AG08396 (cell line): ENCODE results near the gene HEG1.

Experiments used
- DNase-seq: peaks from one replicate; pipeline ENCODE4 v3.0.0; 2012; ENCODE audit warnings: low spot score, mixed read lengths

HEG1 gene

GRCh38 chr3:125055913-125056745, at the start of gene HEG1:
HEG1 (minus strand) TSS chr3:125055997; CDS start chr3:125055890, 107 bp downstream.
- peak; percentile 92 for DNase-seq

DNA sequence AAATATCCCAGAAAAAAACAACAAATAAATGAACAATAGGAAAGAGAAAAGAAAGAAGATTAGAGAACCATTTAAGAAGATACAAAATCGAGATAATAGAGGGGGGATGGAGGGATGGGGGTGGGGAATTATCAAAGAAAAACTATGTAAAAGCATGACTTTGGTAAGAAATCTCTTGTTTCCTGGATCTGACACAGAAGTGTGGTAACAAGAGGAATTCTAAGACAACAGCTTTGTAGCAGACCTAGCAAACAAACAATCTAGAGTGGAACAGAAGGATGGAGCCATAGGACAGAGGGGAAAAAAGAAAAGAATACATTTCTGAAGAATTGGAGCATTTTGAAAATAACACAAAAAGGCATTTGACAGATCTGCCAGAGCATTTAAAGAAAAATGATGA, 49.3 kb upstream of the HEG1 start:
- no peak for DNase-seq

DNA sequence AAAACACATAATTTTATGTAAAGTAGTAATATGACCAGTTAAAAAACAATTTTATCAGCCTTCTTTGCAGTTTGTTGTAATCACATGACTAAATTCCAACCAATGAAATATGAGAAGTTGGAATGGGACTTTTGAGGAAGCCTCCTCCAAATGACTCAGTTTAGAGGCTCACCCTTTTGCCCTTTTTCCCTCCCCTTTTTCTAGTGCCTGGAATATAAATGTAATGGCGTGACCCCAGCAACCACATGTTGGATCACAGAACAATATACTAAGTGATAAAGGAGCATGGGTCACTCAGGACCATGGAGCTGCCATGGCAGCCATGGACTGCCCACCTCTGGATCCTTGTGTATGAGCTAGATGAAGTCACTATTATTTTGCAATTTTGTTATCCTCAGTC, 48.8 kb upstream of the HEG1 start:
- no peak for DNase-seq

DNA sequence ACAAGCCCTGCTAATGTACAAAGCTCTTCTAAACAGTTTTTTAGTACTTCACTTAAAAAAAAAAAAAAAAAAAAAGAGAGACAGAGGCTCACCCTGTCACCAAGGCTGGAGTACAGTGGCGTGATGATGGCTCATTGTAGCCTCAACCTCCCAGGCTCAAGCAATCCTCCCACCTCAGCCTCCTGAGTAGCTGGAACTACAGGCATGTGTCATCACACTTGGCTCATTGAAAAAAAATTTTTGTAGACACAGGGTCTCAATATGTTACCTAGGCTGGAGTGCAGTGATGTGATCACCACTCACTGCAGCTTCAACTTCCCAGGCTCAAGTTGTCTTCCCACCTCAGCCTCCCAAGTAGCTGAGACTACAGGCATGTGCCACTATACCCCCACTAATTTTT, 47.6 kb upstream of the HEG1 start:
- no peak for DNase-seq

DNA sequence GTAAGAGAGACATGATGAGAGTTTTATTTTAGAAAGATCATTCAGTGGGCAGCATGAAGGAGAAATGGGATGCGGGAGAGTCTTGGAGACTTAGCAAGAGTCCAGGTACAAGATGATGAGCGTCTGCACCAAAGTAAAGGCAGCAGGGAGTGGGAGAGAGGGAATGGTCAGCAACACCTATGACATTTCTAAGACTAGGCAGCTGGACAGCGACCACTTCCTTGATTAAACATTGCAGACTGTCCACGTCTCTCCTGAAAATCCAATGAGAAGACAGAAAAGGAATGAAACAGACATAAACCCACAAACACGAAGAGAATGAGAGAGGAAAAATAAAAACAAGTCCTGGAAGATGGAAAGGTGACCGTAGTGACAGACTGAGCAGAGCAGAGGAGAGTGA, 46.7 kb upstream of the HEG1 start:
- no peak for DNase-seq

- DNase-seq: no peak
These were observed 43.0 kb upstream of the HEG1 start for GRCh38 chr3:125098611-125099291.

DNA sequence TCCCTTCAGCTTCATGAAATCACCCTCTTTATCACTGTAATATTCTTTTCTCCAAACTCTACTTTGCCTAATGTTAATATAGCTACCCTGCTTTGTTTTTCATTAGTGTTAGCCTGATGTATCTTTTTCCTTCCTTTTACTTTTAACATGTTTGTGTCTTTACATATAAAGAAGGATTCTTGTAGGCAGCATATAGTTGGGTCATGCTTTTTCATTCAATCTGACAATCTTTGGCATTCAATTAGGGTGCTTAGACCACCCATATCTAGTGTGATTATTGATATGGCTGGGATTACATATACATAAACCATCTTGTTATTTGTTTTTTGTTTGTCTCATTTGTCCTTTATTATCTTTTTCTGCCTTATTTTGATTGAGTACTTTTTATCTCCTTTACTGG, 34.9 kb upstream of the HEG1 start:
- no peak for DNase-seq

DNA sequence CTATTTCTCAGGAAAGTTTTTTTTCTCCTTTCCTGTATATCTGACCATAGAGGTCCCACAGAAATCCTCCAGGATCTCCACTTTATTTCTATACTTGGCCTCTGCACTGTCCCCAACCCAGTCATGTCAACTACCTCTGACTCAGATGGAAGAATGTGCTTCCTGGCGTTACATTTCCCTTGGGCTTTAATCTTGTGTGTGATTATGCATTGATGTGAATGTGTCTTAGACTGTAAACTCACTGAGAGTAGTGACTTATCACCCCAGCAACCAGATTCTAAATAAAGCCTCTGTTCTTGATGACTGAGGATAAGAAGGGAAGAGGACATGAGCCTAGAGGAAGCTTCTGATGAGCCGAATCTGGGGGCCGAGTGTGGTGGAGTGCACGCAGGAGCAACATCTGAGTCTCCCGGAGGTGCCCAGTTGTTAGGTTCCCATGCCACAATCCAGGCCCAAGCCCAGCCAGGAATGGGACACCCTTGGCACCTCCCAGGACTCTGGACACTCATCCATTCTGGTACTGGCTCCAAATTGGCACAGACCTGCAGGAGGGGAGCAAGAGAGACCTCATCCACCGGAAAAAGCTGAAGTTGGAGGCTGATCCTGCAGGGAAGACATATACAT, 32.1 kb upstream of the HEG1 start:
- peak; percentile 51 for DNase-seq

- DNase-seq: no peak
These were observed 29.4 kb upstream of the HEG1 start for GRCh38 chr3:125085166-125085565.

DNA sequence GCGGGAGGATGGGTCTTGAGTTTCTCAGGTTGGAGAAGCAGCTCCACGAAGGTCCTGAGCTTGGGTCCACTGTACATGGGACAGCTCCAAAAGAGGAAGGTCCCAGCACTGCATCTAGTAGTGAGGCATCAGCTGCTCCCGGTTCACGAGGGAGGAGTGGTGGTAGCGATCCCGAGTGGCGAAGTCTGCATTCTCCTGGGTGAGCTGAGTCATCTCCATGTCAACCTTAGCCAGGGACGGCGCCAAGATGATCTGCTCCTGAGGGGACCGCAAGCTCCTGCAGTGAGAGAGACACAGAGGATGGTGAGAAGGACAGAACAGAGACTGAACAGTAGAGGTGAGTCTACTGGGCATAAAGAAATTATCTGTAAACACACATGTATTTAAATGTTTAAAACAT, 28.0 kb upstream of the HEG1 start:
- DNase-seq: no peak

GRCh38 chr3:125082339-125082738, 26.5 kb upstream of the HEG1 start:
- DNase-seq: peak; percentile 30

DNA sequence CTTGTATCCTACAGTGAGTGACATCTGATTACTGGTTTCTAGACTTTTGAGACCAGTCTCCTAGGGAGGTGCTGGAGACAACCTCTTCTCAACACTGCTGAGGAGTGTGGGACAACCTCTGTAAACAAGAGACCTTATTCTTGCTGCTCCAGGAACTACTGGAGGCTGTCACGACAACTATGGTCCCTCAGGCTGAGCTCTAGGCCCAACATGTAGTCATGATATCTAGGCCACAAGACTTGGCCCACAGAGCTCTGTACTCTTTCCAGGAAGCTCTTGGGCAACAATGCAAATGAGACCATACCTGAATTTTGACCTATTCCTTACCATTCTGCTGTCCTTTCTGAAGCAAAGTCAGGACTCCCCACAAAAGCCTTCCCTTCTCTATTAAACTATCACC, 24.3 kb upstream of the HEG1 start:
- no peak for DNase-seq

DNA sequence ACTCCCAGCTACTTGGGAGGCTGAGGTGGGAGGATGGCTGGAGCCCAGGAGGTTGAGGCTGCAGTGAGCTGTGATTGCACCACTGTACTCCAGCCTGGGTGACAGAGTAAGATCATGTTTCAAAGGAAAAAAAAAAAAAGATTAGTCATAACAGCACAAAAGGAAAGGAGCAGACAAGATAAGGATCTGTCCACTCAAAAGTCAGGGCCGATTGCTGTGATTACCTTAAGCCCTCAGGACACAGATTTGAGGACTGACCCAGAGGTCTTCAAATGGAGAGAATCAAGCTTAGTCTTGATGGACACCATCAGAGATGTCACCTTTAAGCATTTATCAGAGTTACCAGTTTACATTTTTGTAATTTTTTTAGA, 23.9 kb upstream of the HEG1 start:
- no peak for DNase-seq

- no peak for DNase-seq
These were observed 23.3 kb upstream of the HEG1 start for GRCh38 chr3:125078951-125079674.

GRCh38 chr3:125077864-125078263, 22.1 kb upstream of the HEG1 start:
- DNase-seq: no peak

- DNase-seq: no peak
These were observed 20.7 kb upstream of the HEG1 start for GRCh38 chr3:125076464-125076863.

DNA sequence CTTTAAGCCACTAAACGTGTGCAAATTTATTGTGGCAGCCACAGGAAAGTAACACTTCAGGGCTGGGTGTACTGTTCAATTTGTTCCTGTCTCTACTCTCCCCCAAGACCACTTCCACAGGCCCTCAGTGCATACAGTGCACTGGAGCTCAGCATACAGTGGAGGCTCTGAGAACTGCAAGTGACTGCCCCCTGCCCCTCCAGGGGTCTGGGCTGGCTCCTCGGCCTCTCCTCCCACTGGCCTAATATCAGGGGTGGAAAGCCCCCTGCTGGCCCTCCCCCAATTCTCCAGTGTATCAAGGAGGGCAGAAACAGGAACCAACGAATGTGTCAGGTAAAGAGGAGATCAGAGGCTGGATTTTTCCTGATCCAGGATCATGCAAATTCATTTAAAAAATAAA, 19.9 kb upstream of the HEG1 start:
- no peak for DNase-seq

- DNase-seq: no peak
These were observed 17.7 kb upstream of the HEG1 start for GRCh38 chr3:125073390-125073905.

- DNase-seq: no peak
These were observed 17.1 kb upstream of the HEG1 start for GRCh38 chr3:125072749-125073389.

DNA sequence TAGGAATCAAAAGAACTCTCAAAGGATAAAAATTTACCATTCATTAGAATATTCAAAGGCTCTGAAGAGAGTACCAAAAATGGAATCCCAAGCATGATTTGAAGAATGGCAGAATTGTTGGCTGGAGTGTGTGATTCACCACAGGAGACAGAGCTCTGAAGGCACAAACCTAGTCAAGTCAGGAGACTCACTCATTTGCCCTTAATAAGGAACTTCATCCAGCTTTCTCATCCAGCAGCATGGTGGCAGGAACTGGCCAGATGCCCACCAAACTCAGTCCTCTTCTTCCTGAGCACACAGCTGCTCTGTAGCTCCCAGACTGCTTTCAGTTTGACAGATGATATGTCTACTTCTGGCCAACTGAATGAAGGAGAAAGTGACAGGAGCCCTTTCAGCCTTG, 16.5 kb upstream of the HEG1 start:
- DNase-seq: peak; percentile 26

- DNase-seq: no peak
These were observed 14.4 kb upstream of the HEG1 start for GRCh38 chr3:125069968-125070745.
